Peyer's patch (tissue), 4 donors: ENCODE results near the gene LUZP1. TPM values are rescaled to one million over a fixed set of nuclear protein-coding genes. Genes with fewer than 3 reads are reported as not detected.

ENCODE experiments used
- DNase-seq, 3 donors: peaks; one replicate each; pipeline ENCODE4 v3.0.0-alpha.2; 2017 to 2019
- H3K27ac ChIP-seq, 4 donors: fragments of 200-600 bp; sonication (generic); one replicate each; pipeline ENCODE4 v1.5.1; 2016 to 2019
- H3K27me3 ChIP-seq, 2 donors: fragments of 200-600 bp; sonication (generic); one replicate each; pipeline ENCODE4 v1.5.1; 2019
- H3K36me3 ChIP-seq, 3 donors: fragments of 200-600 bp; sonication (generic); one replicate each; pipeline ENCODE4 v1.5.1; 2016 to 2019
- H3K4me1 ChIP-seq, 4 donors: fragments of 200-600 bp; sonication (generic); one replicate each; pipeline ENCODE4 v1.5.1; 2016 to 2019
- H3K4me3 ChIP-seq, 4 donors: fragments of 200-600 bp; sonication (generic); 1 replicate in 3 of 4; 2 replicates in 1 of 4; pipeline ENCODE4 v1.5.1; 2016 to 2019; ENCODE audit warnings: mild to moderate bottlenecking in 1 of 4
- H3K9me3 ChIP-seq, 4 donors: fragments of 200-600 bp; sonication (generic); one replicate each; pipeline ENCODE4 v1.5.1; 2016 to 2019; ENCODE audit warnings: mild to moderate bottlenecking in 1 of 4
- POLR2A ChIP-seq, 2 donors: fragments of 450-650 bp; IDR thresholded peaks; one replicate each; pipeline ENCODE4 v1.5.1; 2017; ENCODE audit warnings: antibody characterized with exemption in 2 of 2, mild to moderate bottlenecking in 2 of 2, moderate library complexity in 2 of 2
- total RNA-seq, 4 donors: library from RNA; depleted of rRNA; stranded (reverse); fragments of >200 nt; gene quantifications; one replicate each; pipeline ENCODE4 v1.1.0, GENCODE V29; 2016
- TF ChIP-seq, protein P1 (sequence below), 6 experiments: fragments of 450-650 bp in 4 of 6; fragments of 200-600 bp in 2 of 6; sonication (generic) in 1 of 6; IDR thresholded peaks; one replicate each; pipeline ENCODE4 v1.5.1; 2017 to 2019; ENCODE audit warnings: antibody characterized with exemption in 6 of 6, mild to moderate bottlenecking in 3 of 6, moderate library complexity in 1 of 6

The LUZP1 gene
- total RNA-seq, 4 donors from 2014 or later: 38.8 to 92.8 (median 70.4) TPM

DNA sequence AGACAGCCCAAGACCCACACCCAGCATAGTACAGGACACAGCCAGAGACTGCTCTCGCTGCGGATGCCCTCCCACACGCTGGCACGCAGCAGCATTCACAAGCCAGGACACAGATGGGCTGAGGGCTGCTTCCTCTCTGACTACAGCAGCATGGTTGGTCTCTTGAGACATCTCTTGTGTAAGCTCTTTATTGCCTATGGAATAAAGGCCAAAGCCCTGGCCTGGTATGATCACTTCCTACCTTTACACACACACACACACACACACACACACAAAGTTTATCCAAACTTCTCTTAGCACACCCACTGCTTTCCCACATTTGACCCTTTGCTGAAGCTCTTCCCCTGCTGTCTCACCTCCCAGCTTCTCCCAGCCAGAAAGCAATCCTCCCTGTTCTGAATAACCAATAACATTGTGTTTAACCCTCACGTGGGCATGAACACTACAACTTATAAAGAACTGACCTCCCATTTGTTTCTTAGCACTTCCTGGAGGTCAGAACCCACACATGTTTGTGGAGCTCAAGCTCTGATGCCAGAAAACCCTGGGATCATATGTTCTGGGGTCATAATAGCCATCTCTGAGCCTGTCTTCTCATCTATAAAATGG lies 1.2 kb upstream of the LUZP1 start:
- Histone ChIP-seq H3K9me3 (no peaks in the 10 kb centered on the region), H3K36me3 (no peaks in the 10 kb centered on the region), H3K27ac (peak overlapping the region; percentile 86 to 97 (median 94)), H3K4me3 (peak overlapping the region in 2 of 4 donors; percentile 72 to 96), H3K27me3 (no peaks in the 10 kb centered on the region), H3K4me1 (peaks cover 0 to 20% (median 0%) of the 10 kb centered on the region in 4 donors)
- peak in 2 of 3 donors; percentile 54 to 75 for DNase-seq
- peak in 1 of 2 donors; percentile 31 for TF ChIP-seq POLR2A (IDR thresholded peaks at IDR 0.05)
- TF ChIP-seq, protein P1, sequence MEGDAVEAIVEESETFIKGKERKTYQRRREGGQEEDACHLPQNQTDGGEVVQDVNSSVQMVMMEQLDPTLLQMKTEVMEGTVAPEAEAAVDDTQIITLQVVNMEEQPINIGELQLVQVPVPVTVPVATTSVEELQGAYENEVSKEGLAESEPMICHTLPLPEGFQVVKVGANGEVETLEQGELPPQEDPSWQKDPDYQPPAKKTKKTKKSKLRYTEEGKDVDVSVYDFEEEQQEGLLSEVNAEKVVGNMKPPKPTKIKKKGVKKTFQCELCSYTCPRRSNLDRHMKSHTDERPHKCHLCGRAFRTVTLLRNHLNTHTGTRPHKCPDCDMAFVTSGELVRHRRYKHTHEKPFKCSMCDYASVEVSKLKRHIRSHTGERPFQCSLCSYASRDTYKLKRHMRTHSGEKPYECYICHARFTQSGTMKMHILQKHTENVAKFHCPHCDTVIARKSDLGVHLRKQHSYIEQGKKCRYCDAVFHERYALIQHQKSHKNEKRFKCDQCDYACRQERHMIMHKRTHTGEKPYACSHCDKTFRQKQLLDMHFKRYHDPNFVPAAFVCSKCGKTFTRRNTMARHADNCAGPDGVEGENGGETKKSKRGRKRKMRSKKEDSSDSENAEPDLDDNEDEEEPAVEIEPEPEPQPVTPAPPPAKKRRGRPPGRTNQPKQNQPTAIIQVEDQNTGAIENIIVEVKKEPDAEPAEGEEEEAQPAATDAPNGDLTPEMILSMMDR (IDR thresholded peaks at IDR 0.05): no peak

- no peaks in the 10 kb centered on the region for H3K9me3 ChIP-seq
- H3K4me3 ChIP-seq: peak overlapping the region; percentile 72 to 96 (median 88)
- no peaks in the 10 kb centered on the region for H3K27me3 ChIP-seq
- TF ChIP-seq, protein P1 (IDR thresholded peaks at IDR 0.05): no peak
- TF ChIP-seq POLR2A (IDR thresholded peaks at IDR 0.05): no peak
- peak overlapping the region; percentile 86 to 97 (median 94) for H3K27ac ChIP-seq
- H3K4me1 ChIP-seq: peaks cover 0 to 25% (median 0%) of the 10 kb centered on the region in 4 donors
- no peak for DNase-seq
- no peaks in the 10 kb centered on the region for H3K36me3 ChIP-seq
These were observed 529 bp upstream of the LUZP1 start for GRCh38 chr1:23169195-23169575.

DNA sequence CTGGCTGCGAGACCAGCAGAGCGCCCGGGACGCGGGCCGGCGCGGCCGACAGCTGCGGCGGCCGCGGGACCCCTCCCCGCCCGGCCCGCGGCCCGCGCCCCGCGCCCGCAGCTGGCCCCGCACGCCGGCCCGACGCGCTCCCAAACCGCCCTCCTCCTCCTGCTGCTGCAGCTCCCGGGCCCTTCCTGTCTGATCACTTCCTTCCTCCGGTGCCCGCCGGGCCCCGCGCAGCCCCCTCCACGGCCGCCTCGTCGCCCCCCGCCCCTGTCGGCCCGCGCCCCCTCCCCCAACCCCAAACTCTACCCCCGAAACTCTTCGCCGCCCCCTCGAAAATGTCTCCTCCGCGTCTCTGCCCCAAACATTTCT lies 594 bp downstream of the LUZP1 start:
- Histone ChIP-seq H3K36me3 (no peaks in the 10 kb centered on the region), H3K4me3 (peak overlapping the region; percentile 72 to 96 (median 88)), H3K4me1 (peaks cover 0 to 34% (median 0%) of the 10 kb centered on the region in 4 donors), H3K9me3 (no peaks in the 10 kb centered on the region), H3K27me3 (no peaks in the 10 kb centered on the region), H3K27ac (peak overlapping the region; percentile 86 to 97 (median 94))
- TF ChIP-seq, protein P1 (IDR thresholded peaks at IDR 0.05): no peak
- no peak for TF ChIP-seq POLR2A (IDR thresholded peaks at IDR 0.05)
- DNase-seq: peak; percentile 24 to 72 (median 62)

DNA sequence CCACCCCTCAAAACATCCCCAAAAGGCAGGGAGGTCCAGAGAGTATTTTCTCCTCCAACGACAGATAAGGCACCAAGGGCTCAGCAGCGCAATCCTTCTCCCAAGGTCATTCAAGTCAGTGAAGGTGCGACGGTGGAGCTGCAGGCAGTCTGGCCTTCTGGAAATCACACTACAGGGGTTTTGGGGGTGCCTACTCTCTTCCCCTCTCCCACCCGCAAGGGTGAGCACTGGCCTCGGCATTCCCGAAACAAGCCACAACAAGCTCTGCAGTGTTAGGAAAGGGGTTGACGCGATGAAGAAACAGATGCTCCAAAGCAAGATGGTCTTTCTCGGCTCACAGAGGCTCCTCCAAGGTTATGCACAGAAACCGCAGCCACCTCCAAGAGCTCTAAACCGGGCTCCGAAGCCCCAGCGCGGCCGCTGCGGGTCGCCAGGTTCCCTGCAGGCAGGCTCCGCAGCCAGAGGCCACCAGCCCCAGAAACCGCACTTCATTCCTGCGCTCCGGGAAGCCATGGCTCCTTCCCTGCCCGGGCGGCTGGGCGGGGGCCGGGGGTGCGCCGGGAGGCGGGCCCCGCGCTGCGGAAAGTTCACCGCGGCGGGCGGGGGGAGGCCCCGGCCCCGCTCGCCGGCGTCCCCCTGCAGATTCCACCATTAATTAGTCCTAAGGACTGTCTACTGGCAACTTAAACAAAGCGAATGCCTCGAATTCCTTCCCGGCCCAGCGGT lies 1.1 kb downstream of the LUZP1 start:
- Histone ChIP-seq H3K4me3 (peak overlapping the region; percentile 72 to 96 (median 88)), H3K27ac (peak overlapping the region; percentile 86 to 97 (median 94)), H3K4me1 (peaks cover 0 to 39% (median 0%) of the 10 kb centered on the region in 4 donors), H3K36me3 (no peaks in the 10 kb centered on the region), H3K9me3 (no peaks in the 10 kb centered on the region), H3K27me3 (no peaks in the 10 kb centered on the region)
- peak in 2 of 3 donors; percentile 65 to 79 for DNase-seq
- TF ChIP-seq, protein P1 (IDR thresholded peaks at IDR 0.05): no peak
- peak in 1 of 2 donors; percentile 49 for TF ChIP-seq POLR2A (IDR thresholded peaks at IDR 0.05)

DNA sequence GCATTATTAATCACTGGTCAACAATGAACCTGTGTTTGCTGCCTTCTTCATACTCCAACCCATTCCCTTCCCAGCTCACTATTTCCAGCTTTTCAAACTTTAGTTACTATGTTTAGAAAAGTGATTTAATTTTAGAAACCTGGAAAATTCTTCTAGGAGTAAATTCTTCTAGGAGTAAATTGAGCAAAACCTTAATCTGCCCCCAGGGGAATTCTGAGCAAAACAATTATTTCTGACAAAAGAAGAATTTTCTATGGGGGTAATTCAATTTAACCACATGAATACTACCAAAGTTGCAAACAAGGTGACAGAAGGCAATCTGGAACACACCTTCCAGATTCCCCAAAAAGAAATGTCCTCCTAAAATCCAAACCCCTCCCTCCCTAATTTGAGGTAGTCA lies 1.8 kb downstream of the LUZP1 start:
- no peak for DNase-seq
- peak overlapping the region in 3 of 4 donors; percentile 93 to 97 (median 94) for H3K27ac ChIP-seq
- peak overlapping the region in 3 of 4 donors; percentile 72 to 96 (median 94) for H3K4me3 ChIP-seq
- TF ChIP-seq POLR2A (IDR thresholded peaks at IDR 0.05): no peak
- TF ChIP-seq, protein P1 (IDR thresholded peaks at IDR 0.05): peak in 2 of 6 experiments; percentile 16 to 31
- no peaks in the 10 kb centered on the region for H3K27me3 ChIP-seq
- no peaks in the 10 kb centered on the region for H3K9me3 ChIP-seq
- H3K36me3 ChIP-seq: no peaks in the 10 kb centered on the region
- H3K4me1 ChIP-seq: peaks cover 0 to 41% (median 0%) of the 10 kb centered on the region in 4 donors
